Heart right ventricle (tissue), 16 donors: ENCODE results near the gene GPAT2. TPM values are rescaled to one million over a fixed set of nuclear protein-coding genes. Genes with fewer than 3 reads are reported as not detected.
A peak's percentile ranks its signal among the peaks of the same experiment; 100 is the strongest.
"Not testable (repeated sequence)": the region's sequence is repeated elsewhere in the genome, so short reads cannot be mapped to it uniquely, and the experiment has no call there.

Experiments
- ATAC-seq, 8 donors: fragments of 200-7000 bp; cut with Tn5 transposase; one replicate each; pipeline ENCODE4 v1.9.1; 2020; ENCODE audit warnings: mild to moderate bottlenecking in 8 of 8, moderate library complexity in 8 of 8, moderate number of reproducible peaks in 1 of 8
- DNase-seq, 2 donors: peaks; one replicate each; pipeline ENCODE4 v3.0.0-alpha.2; 2020
- H3K27ac ChIP-seq, 10 donors: fragments of 200-600 bp; sonication (generic) in 2 of 10; one replicate each; pipeline versions ENCODE4 v1.5.0 to v1.8.0; 2020 to 2022; ENCODE audit warnings: mild to moderate bottlenecking in 3 of 10
- H3K27me3 ChIP-seq, 7 donors: fragments of 200-600 bp; one replicate each; pipeline ENCODE4 v1.8.0; 2021 to 2022; ENCODE audit warnings: mild to moderate bottlenecking in 2 of 7
- H3K36me3 ChIP-seq, 9 donors: fragments of 200-600 bp; sonication (generic) in 1 of 9; one replicate each; pipeline versions ENCODE4 v1.5.0 to v1.8.0; 2020 to 2022; ENCODE audit warnings: mild to moderate bottlenecking in 2 of 9
- H3K4me1 ChIP-seq, 9 donors: fragments of 200-600 bp; sonication (generic) in 1 of 9; one replicate each; pipeline versions ENCODE4 v1.5.0 to v1.8.0; 2020 to 2022; ENCODE audit warnings: mild to moderate bottlenecking in 4 of 9
- H3K4me3 ChIP-seq, 10 donors: fragments of 200-600 bp; sonication (generic) in 2 of 10; one replicate each; pipeline versions ENCODE4 v1.5.0 to v1.8.0; 2020 to 2022; ENCODE audit warnings: mild to moderate bottlenecking in 7 of 10, moderate library complexity in 2 of 10
- H3K9me3 ChIP-seq, 11 donors: fragments of 200-600 bp in 10 of 11; sonication (generic) in 2 of 11; one replicate each; pipeline versions ENCODE4 v1.5.0 to v1.8.0; 2013 to 2022; ENCODE audit warnings: mild to moderate bottlenecking in 2 of 11, control low read depth in 1 of 11, moderate library complexity in 1 of 11
- WGBS, 2 donors: extraction: QIAGEN DNeasy Blood & Tissue Kit; methylation state at CpG; one replicate each; pipeline ENCODE4 v1.1.7; 2013; ENCODE audit warnings: inconsistent platforms in 1 of 2; 5-methylcytosine and 5-hydroxymethylcytosine counted together
- intact Hi-C, 10 donors: fragments of 100-400 bp; cut with DNase I; formaldehyde crosslinking; loops; one replicate each; pipeline versions ENCODE4 v1.11.1 to v1.14.2; 2022
- polyA plus RNA-seq, 2 donors: library from polyadenylated mRNA; stranded (reverse); fragments of 200-250 nt; gene quantifications; one replicate each; pipeline ENCODE4 v1.2.3, GENCODE V29; 2013
- total RNA-seq, 10 donors: library from RNA; stranded (reverse); fragmentation: NEBNext Ultra II Directional in 3 of 10; extraction: Animal tissue kit (Norgen Biotek cat#: 25700) in 3 of 10; gene quantifications; one replicate each; pipeline versions ENCODE4 v1.2.1 to v1.2.4, GENCODE V29; 2021 to 2023
- TF ChIP-seq, protein P1 (sequence below), 9 donors: fragments of 200-600 bp; sonication (generic) in 2 of 9; IDR thresholded peaks; one replicate each; pipeline versions ENCODE4 v1.5.0 to v1.8.0; 2021 to 2022; ENCODE audit warnings: antibody characterized with exemption in 9 of 9, mild to moderate bottlenecking in 5 of 9, moderate library complexity in 1 of 9
- donor health status: Arrhythmogenic right ventricular cardiomyopathy.
- donor health status: ischemic (EF 13 %, LVEDD 7.1; RV severe dilation, severe dysfunction).
- donor health status: healthy with polysubstance abuse.
- donor health status: DM: no; HTN: yes; CAD: no.
- donor health status: DM: no; HTN: no; CAD: no.
- donor health status: ischemic (EF 25% LVEDD 6.9; RV normal size, moderate dysfunction).
- donor health status: ischemic (EF 25% LVEDD 5.7; RV mildly dilated, moderate dysfunction).
- donor health status: healthy.
- donor health status: DM: yes; HTN: yes; CAD: no.
- donor health status: Ischemic cardiomyopathy.
- donor health status: ischemic (EF 35%, LVEDD 5.7; RV mildly dilated, moderate dysfunction).
- donor health status: nonischemic (EF 11% LVEDD 7.7; RV severe dilation, severe dysfunction).
- donor health status: DM: yes; HTN: yes; CAD: no.
- donor health status: PGD.
- donor health status: ischemic (EF 29% LVEDD 5.4; RV normal size, mild dysfunction).
- donor health status: nonischemic (EF 23%, LVEDD 6.1; RV moderate dilation, normal function).

Gene GPAT2
- total and polyA plus RNA-seq, 12 donors: 1.7 to 21.6 (median 4.3) TPM

DNA sequence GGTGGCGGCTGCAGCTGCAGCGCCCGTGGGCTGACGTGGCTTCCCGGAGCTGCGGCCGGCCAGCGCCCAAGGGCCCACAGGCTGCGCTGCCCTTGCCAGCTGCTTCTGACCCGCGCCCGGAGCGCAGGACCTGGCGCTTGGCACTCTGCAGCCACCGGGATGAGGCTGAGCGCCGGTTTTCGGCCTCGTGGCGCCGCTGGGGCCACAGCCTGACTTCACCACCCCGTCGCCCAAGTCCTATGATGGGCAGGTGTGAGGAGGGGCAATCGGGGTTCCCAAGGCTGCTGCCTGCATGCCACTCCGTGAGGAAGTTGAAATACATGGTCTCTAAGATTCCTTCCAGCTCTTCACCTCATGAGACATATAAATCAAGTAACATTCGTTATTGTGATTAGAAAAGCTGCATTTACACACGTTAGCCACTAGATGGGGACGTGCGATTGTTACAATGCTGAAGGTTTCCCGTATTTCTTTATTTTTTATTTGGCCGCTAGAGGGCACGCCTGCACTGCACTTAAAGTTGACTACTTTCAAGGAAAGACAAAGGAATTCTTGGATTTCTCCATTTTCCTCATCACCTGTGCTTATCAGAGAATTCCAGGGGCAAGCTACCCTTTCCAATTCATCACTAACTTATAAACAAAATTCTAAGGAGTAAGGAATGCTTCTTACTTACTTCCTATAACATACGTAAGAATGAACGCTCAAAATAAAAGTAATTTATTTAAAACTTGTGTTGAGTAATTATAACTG lies 42.0 kb downstream of the GPAT2 start:
- H3K9me3 ChIP-seq, H3K27me3 ChIP-seq, H3K36me3 ChIP-seq, H3K4me1 ChIP-seq: not testable (repeated sequence)
- H3K27ac ChIP-seq: peak overlapping the region; percentile 71 to 96 (median 92)
- 4 to 5% methylated on average over 31 to 34 of the region's 34 CpGs for WGBS, 2 donors
- TF ChIP-seq, protein P1, sequence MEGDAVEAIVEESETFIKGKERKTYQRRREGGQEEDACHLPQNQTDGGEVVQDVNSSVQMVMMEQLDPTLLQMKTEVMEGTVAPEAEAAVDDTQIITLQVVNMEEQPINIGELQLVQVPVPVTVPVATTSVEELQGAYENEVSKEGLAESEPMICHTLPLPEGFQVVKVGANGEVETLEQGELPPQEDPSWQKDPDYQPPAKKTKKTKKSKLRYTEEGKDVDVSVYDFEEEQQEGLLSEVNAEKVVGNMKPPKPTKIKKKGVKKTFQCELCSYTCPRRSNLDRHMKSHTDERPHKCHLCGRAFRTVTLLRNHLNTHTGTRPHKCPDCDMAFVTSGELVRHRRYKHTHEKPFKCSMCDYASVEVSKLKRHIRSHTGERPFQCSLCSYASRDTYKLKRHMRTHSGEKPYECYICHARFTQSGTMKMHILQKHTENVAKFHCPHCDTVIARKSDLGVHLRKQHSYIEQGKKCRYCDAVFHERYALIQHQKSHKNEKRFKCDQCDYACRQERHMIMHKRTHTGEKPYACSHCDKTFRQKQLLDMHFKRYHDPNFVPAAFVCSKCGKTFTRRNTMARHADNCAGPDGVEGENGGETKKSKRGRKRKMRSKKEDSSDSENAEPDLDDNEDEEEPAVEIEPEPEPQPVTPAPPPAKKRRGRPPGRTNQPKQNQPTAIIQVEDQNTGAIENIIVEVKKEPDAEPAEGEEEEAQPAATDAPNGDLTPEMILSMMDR (IDR thresholded peaks at IDR 0.05): peak; percentile 77 to 90 (median 85)
- ATAC-seq: peak; percentile 69 to 90 (median 82)
- intact Hi-C loops: loop anchor here in 1 of 10 donors (10.0 kb wide), 1 partner anchor 272 kb away; the partner anchor contains the start of genes CIAO1 and TMEM127
- peak; percentile 37 to 83 for DNase-seq
- H3K4me3 ChIP-seq: peak overlapping the region; percentile 65 to 87 (median 70)

DNA sequence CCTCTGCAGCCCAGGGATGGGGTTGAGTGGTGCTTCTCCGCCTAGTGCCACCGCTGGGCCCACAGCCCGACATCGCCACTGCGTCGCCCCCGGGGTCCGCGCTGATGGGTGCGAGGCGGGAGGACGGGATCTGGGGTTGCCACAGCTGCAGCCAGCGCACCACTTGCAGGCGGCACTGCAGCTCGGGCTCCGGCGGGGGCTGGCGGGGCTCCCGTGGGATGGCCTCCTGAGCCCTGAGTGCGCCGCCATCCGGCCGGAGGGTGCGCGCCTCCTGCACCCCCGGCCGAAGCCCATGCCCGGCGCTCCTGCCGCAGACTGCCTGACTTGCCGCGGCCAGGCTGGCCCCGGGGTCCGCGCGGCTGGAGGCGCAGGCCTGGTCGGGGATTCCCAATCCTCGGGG lies 42.6 kb downstream of the GPAT2 start:
- WGBS, 2 donors: 0% methylated on average over 11 to 15 of the region's 39 CpGs
- not testable (repeated sequence) for H3K9me3 ChIP-seq, H3K27me3 ChIP-seq, H3K4me1 ChIP-seq, H3K36me3 ChIP-seq
- peak overlapping the region; percentile 65 to 87 (median 70) for H3K4me3 ChIP-seq
- ATAC-seq (peak; percentile 71 to 90 (median 84)), DNase-seq (peak in 1 of 2 donors; percentile 32)
- TF ChIP-seq, protein P1 (IDR thresholded peaks at IDR 0.05): peak in 1 of 9 donors; percentile 32
- intact Hi-C loops: loop anchor here in 1 of 10 donors (10.0 kb wide), 1 partner anchor 273 kb away; the partner anchor contains the start of genes CIAO1 and TMEM127
- H3K27ac ChIP-seq: peak overlapping the region; percentile 71 to 96 (median 92)

DNA sequence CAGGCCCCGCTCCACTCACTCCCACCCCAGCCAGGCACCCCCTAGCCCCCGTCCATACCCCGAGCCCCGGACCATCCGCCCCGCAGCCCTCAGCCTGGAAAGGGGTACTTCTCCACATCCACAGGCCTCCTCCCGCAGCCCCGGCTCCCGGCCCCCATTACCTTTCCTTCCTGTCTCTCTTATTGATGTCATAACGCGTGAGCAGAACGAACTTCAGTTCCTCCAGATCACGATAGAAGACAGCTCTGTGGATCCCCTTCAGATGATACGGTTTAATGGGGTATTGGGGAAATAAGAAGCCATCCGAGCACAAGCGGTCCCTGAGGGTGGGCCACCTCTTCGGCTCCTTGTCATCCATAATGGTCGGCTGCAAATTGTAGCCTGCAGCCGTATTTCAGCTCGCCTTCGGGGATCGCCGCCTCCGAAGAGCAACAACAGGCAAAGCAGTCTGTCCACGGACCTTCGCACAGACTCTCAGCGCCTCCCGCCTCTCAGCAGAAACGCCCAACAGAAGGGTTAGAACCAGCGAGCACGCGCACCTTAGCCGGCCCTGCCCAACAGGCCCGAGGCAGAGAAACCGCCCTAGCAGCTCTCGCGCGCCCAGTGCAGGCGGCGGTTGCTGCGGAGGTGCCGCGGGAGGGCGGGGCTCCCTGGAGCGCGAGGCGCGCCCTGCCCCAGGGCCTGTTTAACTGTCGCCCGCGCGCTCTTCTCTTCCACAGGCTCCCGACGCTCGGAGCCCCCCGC lies 43.2 kb downstream of the GPAT2 start, which contains the start of gene ANKRD36C:
Gene ANKRD36C (minus strand): TSS at position 474 of the 744 bp plus-strand sequence. CDS start 116 bp downstream, at position 358.
- not testable (repeated sequence) for H3K9me3 ChIP-seq, H3K27me3 ChIP-seq, H3K36me3 ChIP-seq, H3K4me1 ChIP-seq
- peak in 1 of 2 donors; percentile 24 for DNase-seq
- peak; percentile 93 to 96 (median 95) for ATAC-seq
- H3K27ac ChIP-seq: peak within 1 kb of the TSS; percentile 71 to 96 (median 92)
- H3K4me3 ChIP-seq: peak within 1 kb of the TSS; percentile 65 to 87 (median 70)
- intact Hi-C loops: loop anchor here in 1 of 10 donors (10.0 kb wide), 1 partner anchor 273 kb away; the partner anchor contains the start of genes CIAO1 and TMEM127
- WGBS, 2 donors: 1% methylated on average over 25 to 29 of the region's 56 CpGs

DNA sequence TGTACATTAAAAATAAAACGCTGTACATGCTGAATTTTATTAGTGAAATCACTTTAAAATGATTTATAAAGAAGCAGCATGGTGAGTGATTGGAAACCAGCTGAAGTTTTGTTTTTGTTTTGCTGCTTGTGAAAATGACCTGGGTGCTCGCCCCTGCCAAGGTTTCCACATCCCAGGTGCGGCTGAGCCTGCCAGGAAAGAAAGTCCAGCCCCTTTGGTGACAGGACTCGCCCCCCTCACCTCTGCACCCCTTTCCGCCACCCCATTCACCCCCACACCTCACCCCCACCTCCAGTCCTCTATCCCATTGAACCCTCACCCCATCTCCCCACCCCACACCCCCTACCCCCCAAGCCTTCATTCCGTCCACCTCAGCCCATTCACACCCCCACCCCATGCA lies 43.8 kb downstream of the GPAT2 start:
- H3K4me1 ChIP-seq, ATAC-seq, H3K27me3 ChIP-seq, H3K27ac ChIP-seq, H3K9me3 ChIP-seq, DNase-seq: not testable (repeated sequence)
- H3K4me3 ChIP-seq: peak overlapping the region in 7 of 10 donors; percentile 17 to 87 (median 69)
- H3K36me3 ChIP-seq: peaks cover 0 to 10% (median 0%) of the 10 kb centered on the region in 9 donors
- intact Hi-C loops: loop anchor here in 1 of 10 donors (10.0 kb wide), 1 partner anchor 274 kb away; the partner anchor contains the start of genes CIAO1 and TMEM127
- WGBS, 2 donors: 11 to 13% methylated on average over 6 of the region's 6 CpGs

Other genes with a start within 250 kb of the GPAT2 start
- gene ANKRD36C, start 43.1 kb downstream of the GPAT2 start, total RNA-seq: 1 to 10 TPM; 3.9 to 8.1 (median 7.2) TPM
- gene ANKRD36C, start 43.1 kb downstream of the GPAT2 start, polyA plus RNA-seq: 1 to 10 TPM in 1 of 2 donors, under 1 TPM in 1; 0.38 to 5.9 TPM
- gene ADRA2B, start 81.7 kb upstream of the GPAT2 start, total RNA-seq: 1 to 10 TPM; 1.5 to 7.3 (median 3.4) TPM
- gene ADRA2B, start 81.7 kb upstream of the GPAT2 start, polyA plus RNA-seq: 1 to 10 TPM; 1.9 to 5.2 TPM
- gene ASTL, start 103.6 kb upstream of the GPAT2 start, total RNA-seq: not detected
- under 1 TPM in 1 of 2 donors, not detected in 1; 0.16 TPM for gene ASTL, start 103.6 kb upstream of the GPAT2 start, polyA plus RNA-seq
- gene DUSP2, start 110.5 kb upstream of the GPAT2 start, total RNA-seq: 1 to 10 TPM in 9 of 10 donors, under 1 TPM in 1; 0.61 to 6.8 (median 2.5) TPM
- gene DUSP2, start 110.5 kb upstream of the GPAT2 start, polyA plus RNA-seq: 10 to 100 TPM in 1 of 2 donors, 1 to 10 TPM in 1; 2.9 to 29.1 TPM
- gene STARD7, start 173.9 kb upstream of the GPAT2 start, total RNA-seq: 100 to 1,000 TPM; 138 to 397 (median 191) TPM
- gene STARD7, start 173.9 kb upstream of the GPAT2 start, polyA plus RNA-seq: 100 to 1,000 TPM in 1 of 2 donors, 10 to 100 TPM in 1; 50.8 to 312 TPM
- gene TMEM127, start 231.1 kb upstream of the GPAT2 start, total RNA-seq: 100 to 1,000 TPM in 4 of 10 donors, 10 to 100 TPM in 6; 72.2 to 113 (median 95.1) TPM
- 10 to 100 TPM; 15.2 to 70.6 TPM for gene TMEM127, start 231.1 kb upstream of the GPAT2 start, polyA plus RNA-seq
- gene CIAO1, start 231.3 kb upstream of the GPAT2 start, total RNA-seq: 10 to 100 TPM; 59.2 to 72.1 (median 64.9) TPM
- gene CIAO1, start 231.3 kb upstream of the GPAT2 start, polyA plus RNA-seq: 10 to 100 TPM; 22.1 to 59.4 TPM